Activated gamma-delta T cell (primary cell): ENCODE results near the gene PTH2R.

Experiments
- DNase-seq: peaks from one replicate; lab custom pipeline; 2025; lab: John Stamatoyannopoulos, UW

PTH2R gene

GRCh38 chr2:208542465-208543041, 136.0 kb downstream of the PTH2R start:
- no peak for DNase-seq
